GM12878 (cell line): ENCODE measurements around the gene S100A6.

ENCODE experiments used
- EED ChIP-seq: sonication (generic); IDR thresholded peaks from 2 replicates; pipeline ENCODE4 v1.6.1; 2016; ENCODE audit warnings: antibody characterized with exemption, low read depth
- HCFC1 ChIP-seq: fragments of 150-350 bp; IDR thresholded peaks from 2 replicates; pipeline ENCODE4 v1.6.1; 2014; ENCODE audit warnings: low read length
- NR2C1 ChIP-seq: fragments of 450-650 bp; IDR thresholded peaks from 2 replicates; pipeline ENCODE4 v1.6.1; 2017; ENCODE audit warnings: antibody characterized with exemption, mild to moderate bottlenecking, moderate library complexity
- POLR2AphosphoS5 ChIP-seq: IDR thresholded peaks from 2 replicates; pipeline ENCODE4 v1.6.1; 2011; ENCODE audit warnings: mild to moderate bottlenecking, low read length, inconsistent platforms
- RB1 ChIP-seq: fragments of 450-650 bp; formaldehyde crosslinking; IDR thresholded peaks from 2 replicates; pipeline ENCODE4 v1.6.1; 2017; ENCODE audit warnings: mild to moderate bottlenecking, borderline replicate concordance
- SP1 ChIP-seq: IDR thresholded peaks from one replicate; pipeline ENCODE4 v1.6.1; 2011; ENCODE audit warnings: low read depth, low read length
- TAF1 ChIP-seq: IDR thresholded peaks from 2 replicates; pipeline ENCODE4 v1.6.1; 2011; ENCODE audit warnings: mild to moderate bottlenecking, low read depth, low read length, borderline replicate concordance
- ZNF274 ChIP-seq: IDR thresholded peaks from one replicate; pipeline ENCODE4 v1.8.0; 2011; ENCODE audit not compliant: insufficient read length, insufficient read depth
- TF ChIP-seq, protein P1 (sequence below): IDR thresholded peaks from 2 replicates; pipeline ENCODE4 v1.6.1; 2011; ENCODE audit warnings: mild to moderate bottlenecking, low read depth, low read length, moderate library complexity; ENCODE audit not compliant: insufficient replicate concordance
- TF ChIP-seq, protein P2 (sequence below), 3 experiments: IDR thresholded peaks in 2 of 3; conservative IDR thresholded peaks in 1 of 3; 2 replicates each; pipeline ENCODE4 v1.5.1; 2011; ENCODE audit warnings: low read depth in 3 of 3, low read length in 3 of 3, mild to moderate bottlenecking in 3 of 3, control low read depth in 2 of 3, moderate library complexity in 2 of 3, inconsistent platforms in 1 of 3, mixed read lengths in 1 of 3; ENCODE audit not compliant: control insufficient read depth in 2 of 3, insufficient read depth in 1 of 3; ENCODE audit errors: extremely low read depth in 1 of 3

DNA sequence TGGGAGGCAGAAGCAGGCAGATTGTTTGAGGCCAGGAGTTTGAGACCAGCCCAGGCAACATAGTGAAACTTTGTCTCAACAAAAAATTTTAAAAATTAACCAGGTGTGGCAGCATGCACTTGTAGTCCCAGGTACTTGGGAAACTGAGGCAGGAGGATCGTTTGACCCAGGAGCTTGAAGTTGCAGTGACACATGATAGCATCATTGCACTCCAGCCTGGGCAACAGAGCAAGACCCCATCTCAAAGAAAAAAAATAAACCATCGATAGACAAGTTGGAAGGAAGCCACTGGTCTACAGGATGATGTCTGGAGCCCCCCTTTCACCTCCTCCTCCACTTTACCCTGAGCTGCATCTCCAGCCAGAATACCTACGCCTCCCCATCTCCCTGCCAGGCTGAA is 16.5 kb downstream of the S100A6 start:
- TF ChIP-seq, protein P1, sequence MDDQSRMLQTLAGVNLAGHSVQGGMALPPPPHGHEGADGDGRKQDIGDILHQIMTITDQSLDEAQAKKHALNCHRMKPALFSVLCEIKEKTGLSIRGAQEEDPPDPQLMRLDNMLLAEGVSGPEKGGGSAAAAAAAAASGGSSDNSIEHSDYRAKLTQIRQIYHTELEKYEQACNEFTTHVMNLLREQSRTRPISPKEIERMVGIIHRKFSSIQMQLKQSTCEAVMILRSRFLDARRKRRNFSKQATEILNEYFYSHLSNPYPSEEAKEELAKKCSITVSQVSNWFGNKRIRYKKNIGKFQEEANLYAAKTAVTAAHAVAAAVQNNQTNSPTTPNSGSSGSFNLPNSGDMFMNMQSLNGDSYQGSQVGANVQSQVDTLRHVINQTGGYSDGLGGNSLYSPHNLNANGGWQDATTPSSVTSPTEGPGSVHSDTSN: no peak
- TF ChIP-seq NR2C1 (no peak), ZNF274 (no peak), HCFC1 (no peak), POLR2AphosphoS5 (no peak), TAF1 (no peak), RB1 (no peak), SP1 (no peak), EED (no peak)
- TF ChIP-seq, protein P2, sequence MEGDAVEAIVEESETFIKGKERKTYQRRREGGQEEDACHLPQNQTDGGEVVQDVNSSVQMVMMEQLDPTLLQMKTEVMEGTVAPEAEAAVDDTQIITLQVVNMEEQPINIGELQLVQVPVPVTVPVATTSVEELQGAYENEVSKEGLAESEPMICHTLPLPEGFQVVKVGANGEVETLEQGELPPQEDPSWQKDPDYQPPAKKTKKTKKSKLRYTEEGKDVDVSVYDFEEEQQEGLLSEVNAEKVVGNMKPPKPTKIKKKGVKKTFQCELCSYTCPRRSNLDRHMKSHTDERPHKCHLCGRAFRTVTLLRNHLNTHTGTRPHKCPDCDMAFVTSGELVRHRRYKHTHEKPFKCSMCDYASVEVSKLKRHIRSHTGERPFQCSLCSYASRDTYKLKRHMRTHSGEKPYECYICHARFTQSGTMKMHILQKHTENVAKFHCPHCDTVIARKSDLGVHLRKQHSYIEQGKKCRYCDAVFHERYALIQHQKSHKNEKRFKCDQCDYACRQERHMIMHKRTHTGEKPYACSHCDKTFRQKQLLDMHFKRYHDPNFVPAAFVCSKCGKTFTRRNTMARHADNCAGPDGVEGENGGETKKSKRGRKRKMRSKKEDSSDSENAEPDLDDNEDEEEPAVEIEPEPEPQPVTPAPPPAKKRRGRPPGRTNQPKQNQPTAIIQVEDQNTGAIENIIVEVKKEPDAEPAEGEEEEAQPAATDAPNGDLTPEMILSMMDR (IDR thresholded peaks at IDR 0.05 in 2 of 3, conservative IDR thresholded peaks at IDR 0.05 in 1 of 3; ENCODE audit: control insufficient read depth in 2 of 3, extremely low read depth in 1 of 3, insufficient read depth in 1 of 3, low read depth in 3 of 3, low read length in 3 of 3): no peak
